GM21825 (cell line): ENCODE data around the gene PRDM15.

ENCODE experiments used
- ATAC-seq: cut with Tn5 transposase; IDR thresholded peaks from one replicate; pipeline ENCODE4 v1.9.1; 2021; ENCODE audit warnings: mild to moderate bottlenecking, moderate library complexity; ENCODE audit not compliant: unreplicated experiment

The PRDM15 gene

GRCh38 chr21:41812679-41813078, 66.5 kb downstream of the PRDM15 start:
- no peak for ATAC-seq

GRCh38 chr21:41810597-41810932, 68.6 kb downstream of the PRDM15 start:
- no peak for ATAC-seq

GRCh38 chr21:41809891-41810596, 69.1 kb downstream of the PRDM15 start:
- no peak for ATAC-seq

GRCh38 chr21:41808846-41809245, 70.3 kb downstream of the PRDM15 start:
- no peak for ATAC-seq

GRCh38 chr21:41808094-41808493, 71.0 kb downstream of the PRDM15 start:
- no peak for ATAC-seq

- no peak for ATAC-seq
Measured at GRCh38 chr21:41806773-41807172, 72.4 kb downstream of the PRDM15 start.

GRCh38 chr21:41805643-41806042, 73.5 kb downstream of the PRDM15 start:
- ATAC-seq: no peak

GRCh38 chr21:41805038-41805437, 74.1 kb downstream of the PRDM15 start:
- ATAC-seq: no peak

GRCh38 chr21:41804381-41804780, 74.8 kb downstream of the PRDM15 start:
- ATAC-seq: no peak

GRCh38 chr21:41803316-41803715, 75.8 kb downstream of the PRDM15 start:
- ATAC-seq: no peak

- no peak for ATAC-seq
Measured at GRCh38 chr21:41802684-41803083, 76.5 kb downstream of the PRDM15 start.

GRCh38 chr21:41802198-41802584, 77.0 kb downstream of the PRDM15 start:
- no peak for ATAC-seq

- no peak for ATAC-seq
Measured at GRCh38 chr21:41801321-41802197, 77.6 kb downstream of the PRDM15 start.

GRCh38 chr21:41800425-41801320, 78.5 kb downstream of the PRDM15 start:
- ATAC-seq: no peak

GRCh38 chr21:41799763-41800162, 79.4 kb downstream of the PRDM15 start:
- no peak for ATAC-seq

GRCh38 chr21:41798326-41798725, 80.8 kb downstream of the PRDM15 start:
- no peak for ATAC-seq

- ATAC-seq: no peak
Measured at GRCh38 chr21:41796476-41797080, 82.6 kb downstream of the PRDM15 start.

- ATAC-seq: no peak
Measured at GRCh38 chr21:41795726-41796125, 83.4 kb downstream of the PRDM15 start.

GRCh38 chr21:41794600-41794999, 84.5 kb downstream of the PRDM15 start:
- ATAC-seq: no peak

GRCh38 chr21:41792711-41793110, 86.4 kb downstream of the PRDM15 start:
- ATAC-seq: no peak

GRCh38 chr21:41786509-41786987, 92.6 kb downstream of the PRDM15 start:
- no peak for ATAC-seq
